CD14-positive monocyte (primary cell): ENCODE data around the gene KIRREL3. TPM values are rescaled to one million over a fixed set of nuclear protein-coding genes. Genes with fewer than 3 reads are reported as not detected.

Experiments used
- DNase-seq, 3 donors: peaks; one replicate each; pipeline ENCODE4 v3.0.0-alpha.2; 2011 to 2022
- H2AFZ ChIP-seq: 2 replicates; pipeline ENCODE4 v1.6.0; 2012; ENCODE audit warnings: mild to moderate bottlenecking, low read depth, low read length, inconsistent platforms; ENCODE audit not compliant: insufficient read depth, poor library complexity, severe bottlenecking
- H3K27ac ChIP-seq, 2 donors: 1 replicate in 1 of 2; 2 replicates in 1 of 2; pipeline ENCODE4 v1.5.1; 2012 to 2013; ENCODE audit warnings: low read length in 2 of 2, control low read depth in 1 of 2, inconsistent platforms in 1 of 2, low read depth in 1 of 2, mild to moderate bottlenecking in 1 of 2
- H3K27me3 ChIP-seq, 2 donors: one replicate each; pipeline versions ENCODE4 v1.6.0 to v1.6.1; 2011 to 2013; ENCODE audit warnings: low read length in 2 of 2; ENCODE audit not compliant: control insufficient read depth in 2 of 2, insufficient read depth in 2 of 2
- H3K36me3 ChIP-seq, 2 donors: replicated peaks in 1 of 2; 1 replicate in 1 of 2; 2 replicates in 1 of 2; pipeline versions ENCODE4 v1.5.1 to v1.6.1; 2012 to 2013; ENCODE audit warnings: low read length in 2 of 2, control low read depth in 1 of 2, inconsistent platforms in 1 of 2, mild to moderate bottlenecking in 1 of 2; ENCODE audit not compliant: insufficient read depth in 2 of 2, control insufficient read depth in 1 of 2
- H3K4me1 ChIP-seq, 2 donors: 1 replicate in 1 of 2; 2 replicates in 1 of 2; pipeline versions ENCODE4 v1.5.1 to v1.6.1; 2012 to 2013; ENCODE audit warnings: low read length in 2 of 2, control low read depth in 1 of 2, inconsistent platforms in 1 of 2, mild to moderate bottlenecking in 1 of 2, moderate library complexity in 1 of 2; ENCODE audit not compliant: insufficient read depth in 2 of 2, control insufficient read depth in 1 of 2
- H3K4me2 ChIP-seq: replicated peaks from 2 replicates; pipeline ENCODE3; 2012; ENCODE audit warnings: low read length, moderate library complexity, mild to moderate bottlenecking; ENCODE audit not compliant: poor library complexity, severe bottlenecking; ENCODE audit errors: extremely low read depth
- H3K4me3 ChIP-seq, 3 experiments: fragments of 200-600 bp in 1 of 3; sonication (generic) in 1 of 3; replicated peaks in 1 of 3; 1 replicate in 2 of 3; 2 replicates in 1 of 3; pipeline ENCODE4 v1.5.1; 2011 to 2013; ENCODE audit warnings: low read length in 3 of 3, mild to moderate bottlenecking in 3 of 3, control low read depth in 2 of 3, low read depth in 2 of 3, inconsistent platforms in 1 of 3, moderate library complexity in 1 of 3
- H3K79me2 ChIP-seq: 2 replicates; pipeline ENCODE4 v1.6.0; 2012; ENCODE audit warnings: mild to moderate bottlenecking, control low read depth, inconsistent platforms, low read length, moderate library complexity; ENCODE audit not compliant: insufficient read depth
- H3K9ac ChIP-seq: 2 replicates; pipeline ENCODE4 v1.6.0; 2017; ENCODE audit warnings: low read length, mild to moderate bottlenecking; ENCODE audit not compliant: insufficient read depth, poor library complexity, severe bottlenecking
- H3K9me3 ChIP-seq, 2 donors: replicated peaks in 1 of 2; 1 replicate in 1 of 2; 2 replicates in 1 of 2; pipeline versions ENCODE4 v1.5.1 to v1.6.1; 2012 to 2013; ENCODE audit warnings: low read length in 2 of 2, control low read depth in 1 of 2; ENCODE audit not compliant: control insufficient read depth in 1 of 2, insufficient read depth in 1 of 2
- H4K20me1 ChIP-seq: 2 replicates; pipeline ENCODE4 v1.6.0; 2012; ENCODE audit warnings: mild to moderate bottlenecking, low read length, control low read depth, moderate library complexity; ENCODE audit not compliant: insufficient read depth
- H3K27ac Mint-ChIP-seq, 7 donors: one replicate each; pipeline ENCODE4 v1.8.0; 2020; ENCODE audit warnings: mild to moderate bottlenecking in 7 of 7, mixed read lengths in 7 of 7, moderate library complexity in 6 of 7, inconsistent platforms in 2 of 7
- H3K27me3 Mint-ChIP-seq, 3 donors: one replicate each; pipeline ENCODE4 v1.8.0; 2021 to 2022; ENCODE audit warnings: low read depth in 3 of 3, mild to moderate bottlenecking in 3 of 3, mixed read lengths in 3 of 3, moderate library complexity in 3 of 3, inconsistent platforms in 1 of 3
- H3K36me3 Mint-ChIP-seq, 2 donors: one replicate each; pipeline ENCODE4 v1.8.0; 2020; ENCODE audit warnings: mixed read lengths in 2 of 2, inconsistent platforms in 1 of 2, mild to moderate bottlenecking in 1 of 2
- H3K4me1 Mint-ChIP-seq: one replicate; pipeline ENCODE4 v1.8.0; 2020; ENCODE audit warnings: mild to moderate bottlenecking, mixed read lengths
- H3K4me3 Mint-ChIP-seq, 2 donors: one replicate each; pipeline ENCODE4 v1.8.0; 2020; ENCODE audit warnings: mild to moderate bottlenecking in 2 of 2, mixed read lengths in 2 of 2, moderate library complexity in 1 of 2
- H3K9me3 Mint-ChIP-seq, 7 donors: one replicate each; pipeline ENCODE4 v1.8.0; 2020 to 2022; ENCODE audit warnings: mixed read lengths in 7 of 7, mild to moderate bottlenecking in 6 of 7, moderate library complexity in 6 of 7, inconsistent platforms in 2 of 7
- WGBS: methylation state at CpG from one replicate; pipeline ENCODE4 v1.1.5; 2013; ENCODE audit warnings: missing lambda C conversion rate; ENCODE audit not compliant: insufficient coverage; 5-methylcytosine and 5-hydroxymethylcytosine counted together
- intact Hi-C, 2 donors: fragments of 100-400 bp; cut with micrococcal nuclease; formaldehyde crosslinking; loops; one replicate each; pipeline versions ENCODE4 v1.15.0 to v1.15.1; 2023
- polyA plus RNA-seq, 3 donors: library from polyadenylated mRNA; depleted of rRNA in 1 of 3; unstranded in 2 of 3; stranded (reverse) in 1 of 3; fragments of 300-500 nt in 2 of 3; fragments of >200 nt in 1 of 3; fragmentation: Illumina TruSeq in 2 of 3; gene quantifications; 1 replicate in 2 of 3; 2 replicates in 1 of 3; pipeline ENCODE4 v1.2.3, GENCODE V29; 2012 to 2021
- TF ChIP-seq, protein P1 (sequence below): fragments of 200-600 bp; IDR thresholded peaks from one replicate; pipeline ENCODE4 v1.8.0; 2022; ENCODE audit warnings: antibody characterized with exemption, mild to moderate bottlenecking

The KIRREL3 gene
- polyA plus RNA-seq, 3 donors, result not detected

DNA sequence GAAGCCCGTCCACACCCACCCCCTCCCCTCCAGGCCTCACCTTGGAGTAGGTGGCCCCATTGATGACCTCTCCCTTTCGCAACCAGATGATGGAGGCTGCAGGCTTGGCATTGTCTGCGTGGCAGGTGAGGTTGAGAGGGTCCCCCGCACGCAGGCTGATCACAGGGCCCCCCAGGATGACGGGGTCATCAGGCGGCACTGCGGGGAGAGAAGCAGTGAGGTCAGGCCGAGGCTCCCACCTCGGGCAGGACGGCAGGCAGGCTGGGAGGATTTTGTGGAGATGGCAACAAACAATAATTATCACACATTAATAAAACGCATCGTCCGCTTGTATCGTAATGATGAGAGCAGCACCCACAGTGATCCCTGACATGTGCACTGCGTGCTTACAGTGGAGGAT is 527.3 kb downstream of the KIRREL3 start:
- 95% methylated on average over 5 of the region's 16 CpGs for WGBS
- H3K27me3 Mint-ChIP-seq, result peaks cover 0 to 3% (median 3%) of the 10 kb centered on the region in 3 donors
- Histone ChIP-seq H3K36me3 (no peaks in the 10 kb centered on the region), H3K4me1 (peaks cover 21 to 26% of the 10 kb centered on the region in 2 donors), H3K4me3 (no peak overlapping the region), H3K4me2 (no peak overlapping the region), H3K79me2 (no peaks in the 10 kb centered on the region), H4K20me1 (no peaks in the 10 kb centered on the region), H3K27me3 (no peaks in the 10 kb centered on the region), H3K27ac (no peak overlapping the region), H3K9me3 (no peaks in the 10 kb centered on the region), H2AFZ (no peak overlapping the region), H3K9ac (no peak overlapping the region)
- no peak overlapping the region for H3K4me3 Mint-ChIP-seq
- H3K4me1 Mint-ChIP-seq, result peaks cover 16% of the 10 kb centered on the region
- intact Hi-C loops, result no loop called here
- H3K36me3 Mint-ChIP-seq, result no peaks in the 10 kb centered on the region
- TF ChIP-seq, protein P1, sequence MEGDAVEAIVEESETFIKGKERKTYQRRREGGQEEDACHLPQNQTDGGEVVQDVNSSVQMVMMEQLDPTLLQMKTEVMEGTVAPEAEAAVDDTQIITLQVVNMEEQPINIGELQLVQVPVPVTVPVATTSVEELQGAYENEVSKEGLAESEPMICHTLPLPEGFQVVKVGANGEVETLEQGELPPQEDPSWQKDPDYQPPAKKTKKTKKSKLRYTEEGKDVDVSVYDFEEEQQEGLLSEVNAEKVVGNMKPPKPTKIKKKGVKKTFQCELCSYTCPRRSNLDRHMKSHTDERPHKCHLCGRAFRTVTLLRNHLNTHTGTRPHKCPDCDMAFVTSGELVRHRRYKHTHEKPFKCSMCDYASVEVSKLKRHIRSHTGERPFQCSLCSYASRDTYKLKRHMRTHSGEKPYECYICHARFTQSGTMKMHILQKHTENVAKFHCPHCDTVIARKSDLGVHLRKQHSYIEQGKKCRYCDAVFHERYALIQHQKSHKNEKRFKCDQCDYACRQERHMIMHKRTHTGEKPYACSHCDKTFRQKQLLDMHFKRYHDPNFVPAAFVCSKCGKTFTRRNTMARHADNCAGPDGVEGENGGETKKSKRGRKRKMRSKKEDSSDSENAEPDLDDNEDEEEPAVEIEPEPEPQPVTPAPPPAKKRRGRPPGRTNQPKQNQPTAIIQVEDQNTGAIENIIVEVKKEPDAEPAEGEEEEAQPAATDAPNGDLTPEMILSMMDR, result no peak
- H3K27ac Mint-ChIP-seq, result peak overlapping the region in 1 of 7 donors; percentile 44
- H3K9me3 Mint-ChIP-seq, result no peaks in the 10 kb centered on the region
- no peak for DNase-seq

DNA sequence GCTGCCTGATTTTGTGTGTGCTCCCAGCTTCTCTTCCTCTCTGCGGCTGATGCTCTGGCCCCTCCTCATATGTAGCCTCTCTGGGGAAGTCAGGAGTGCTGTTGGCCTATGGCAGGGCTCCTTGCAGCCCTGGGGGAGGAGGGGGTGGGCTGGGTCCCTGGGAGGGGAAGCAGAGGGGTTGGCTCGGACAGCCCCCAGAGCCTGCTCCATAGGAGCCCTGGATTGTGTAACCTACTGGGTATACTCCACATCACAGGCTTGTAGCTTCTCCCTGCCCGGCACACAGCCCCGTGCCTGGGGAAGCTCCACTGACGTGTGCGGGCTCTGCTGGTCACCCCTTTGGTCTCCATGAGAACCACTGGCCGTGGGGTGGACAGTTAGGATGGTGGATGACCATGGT is 531.3 kb downstream of the KIRREL3 start:
- peak in 2 of 3 donors; percentile 12 to 48 for DNase-seq
- Histone ChIP-seq H2AFZ (no peak overlapping the region), H3K79me2 (no peaks in the 10 kb centered on the region), H3K27ac (no peak overlapping the region), H3K4me2 (no peak overlapping the region), H3K36me3 (no peaks in the 10 kb centered on the region), H3K9ac (no peak overlapping the region), H3K9me3 (no peaks in the 10 kb centered on the region), H3K4me1 (peaks cover 51 to 54% of the 10 kb centered on the region in 2 donors), H4K20me1 (no peaks in the 10 kb centered on the region), H3K4me3 (no peak overlapping the region), H3K27me3 (no peaks in the 10 kb centered on the region)
- 76% methylated on average over 5 of the region's 7 CpGs for WGBS
- no peak overlapping the region for H3K4me3 Mint-ChIP-seq
- peaks cover 0 to 4% (median 0%) of the 10 kb centered on the region in 7 donors for H3K9me3 Mint-ChIP-seq
- peaks cover 40% of the 10 kb centered on the region for H3K4me1 Mint-ChIP-seq
- H3K27ac Mint-ChIP-seq, result no peak overlapping the region
- H3K36me3 Mint-ChIP-seq, result no peaks in the 10 kb centered on the region
- intact Hi-C loops, result no loop called here
- TF ChIP-seq, protein P1, result no peak
- peaks cover 5 to 16% (median 7%) of the 10 kb centered on the region in 3 donors for H3K27me3 Mint-ChIP-seq
